HG03469 (cell line): Measurements from ENCODE around the gene GTPBP3.

ENCODE experiments used
- ATAC-seq: cut with Tn5 transposase; IDR thresholded peaks from one replicate; pipeline ENCODE4 v1.9.1; 2021; ENCODE audit warnings: mild to moderate bottlenecking, moderate library complexity, moderate number of reproducible peaks; ENCODE audit not compliant: unreplicated experiment

GTPBP3 gene

DNA sequence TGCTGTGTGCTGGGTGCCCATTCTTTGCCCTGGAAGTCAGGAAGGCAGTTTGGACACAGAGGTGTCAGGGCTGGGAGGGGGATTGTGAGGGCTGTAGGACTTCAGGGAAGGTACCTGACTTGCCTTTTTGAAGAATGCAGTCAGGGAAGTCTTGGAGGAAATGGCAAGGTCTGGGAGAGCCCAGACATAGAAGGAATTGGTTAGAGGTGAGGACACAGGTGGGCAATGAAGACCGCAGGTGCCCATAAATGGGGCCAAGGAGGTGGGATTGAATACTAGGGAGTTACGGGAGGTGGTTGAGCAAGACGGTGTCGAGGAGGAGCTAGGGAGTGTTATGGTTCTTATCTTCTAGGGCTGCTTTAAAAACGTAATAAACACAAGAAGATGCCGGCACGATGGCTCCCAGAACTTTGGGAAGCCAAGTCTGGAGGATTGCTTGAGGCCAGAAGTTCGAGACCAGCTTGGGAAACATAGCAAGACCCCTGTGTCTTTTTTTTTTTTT is 29.4 kb upstream of the GTPBP3 start:
- ATAC-seq = no peak

DNA sequence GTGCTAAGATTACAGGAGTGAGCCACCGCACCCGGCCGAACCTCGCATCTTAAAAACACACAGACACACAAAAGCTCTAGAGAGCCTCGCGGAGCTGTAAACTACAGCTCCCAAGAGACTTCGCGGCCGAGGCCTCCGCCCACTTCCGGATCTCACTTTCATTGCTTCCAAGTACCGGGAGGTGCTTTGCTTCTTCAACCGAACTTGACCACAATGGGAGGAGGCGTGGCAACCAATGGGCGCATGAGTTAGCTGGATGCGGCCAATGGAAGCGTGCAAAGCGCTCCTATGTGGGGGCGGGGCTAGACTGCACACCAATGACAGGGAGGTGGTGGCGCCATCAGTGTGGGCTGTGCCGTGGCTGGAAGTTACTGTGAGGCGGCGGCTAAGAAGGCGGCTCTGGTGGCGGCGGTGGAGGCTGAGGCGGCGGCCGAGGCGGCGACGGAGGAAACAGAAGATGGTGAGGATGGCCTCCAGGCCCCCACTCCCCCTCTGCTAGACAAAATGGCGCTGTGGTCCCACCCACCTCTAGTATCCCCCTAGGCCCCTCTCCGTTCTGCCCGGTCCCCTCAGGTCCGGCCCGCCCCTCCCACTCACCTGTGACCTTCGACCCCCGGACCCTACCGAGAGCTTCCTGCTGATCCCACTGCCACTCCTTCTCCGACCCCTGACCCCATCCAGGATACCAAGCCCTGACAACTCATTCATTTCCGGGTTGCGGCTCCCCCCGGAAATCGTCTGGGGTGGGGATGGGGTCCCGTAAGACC is 28.0 kb upstream of the GTPBP3 start, which contains the start of gene DDA1:
Gene DDA1, plus strand, starts transcription at position 366 of the 767 bp plus-strand sequence. Its CDS starts 92 bp downstream, at position 458.
- peak; percentile 32 for ATAC-seq

GRCh38 chr19:17309965-17310461 is 27.3 kb upstream of the GTPBP3 start:
- ATAC-seq = no peak

- no peak for ATAC-seq
These were observed 25.7 kb upstream of the GTPBP3 start for GRCh38 chr19:17311455-17312188.

DNA sequence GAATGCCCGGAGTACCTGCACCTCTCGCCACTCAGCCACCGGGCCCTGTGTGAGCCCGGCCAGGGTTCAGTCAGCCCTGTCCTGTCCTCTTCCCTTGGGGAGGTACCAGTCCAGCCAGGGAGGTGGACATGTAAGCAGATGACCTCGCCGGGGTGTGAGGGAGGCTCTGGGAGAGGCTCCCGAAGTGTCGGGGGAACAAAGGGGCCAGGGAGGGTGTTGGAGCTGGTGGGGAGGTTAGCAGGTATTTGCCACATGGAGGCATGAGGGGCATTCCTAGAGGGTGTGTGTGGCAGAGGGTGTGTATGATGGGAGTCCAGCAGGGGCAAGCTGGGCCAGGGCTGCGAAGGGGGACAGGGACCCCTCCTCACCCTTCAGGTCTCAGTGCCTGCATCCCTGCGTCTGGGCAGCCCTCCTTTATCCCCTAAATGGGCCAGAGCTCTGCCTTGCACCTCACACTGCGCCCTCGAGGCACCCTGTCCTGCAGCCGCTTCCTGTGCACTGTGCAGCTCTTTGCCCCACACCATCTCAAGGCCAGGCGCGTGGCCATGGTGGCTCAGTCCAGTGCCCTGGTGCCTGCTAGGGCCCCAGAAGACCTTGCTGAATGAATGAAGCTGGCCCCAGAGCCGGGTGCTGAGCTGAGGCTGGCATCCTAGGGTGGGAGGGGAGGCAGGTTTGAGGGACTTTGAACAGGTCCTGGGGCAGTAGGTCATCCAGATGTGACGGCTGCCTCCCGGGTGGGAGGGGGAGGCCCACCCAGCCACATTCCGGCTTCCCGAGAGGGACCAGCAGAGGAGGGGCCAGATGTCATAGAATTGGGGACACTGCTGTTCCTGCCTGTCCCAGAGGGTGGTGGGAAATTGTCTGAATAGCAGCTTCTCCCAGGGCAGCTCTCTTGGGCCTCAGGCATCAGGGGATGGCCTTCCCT is 24.9 kb upstream of the GTPBP3 start:
- ATAC-seq = no peak

DNA sequence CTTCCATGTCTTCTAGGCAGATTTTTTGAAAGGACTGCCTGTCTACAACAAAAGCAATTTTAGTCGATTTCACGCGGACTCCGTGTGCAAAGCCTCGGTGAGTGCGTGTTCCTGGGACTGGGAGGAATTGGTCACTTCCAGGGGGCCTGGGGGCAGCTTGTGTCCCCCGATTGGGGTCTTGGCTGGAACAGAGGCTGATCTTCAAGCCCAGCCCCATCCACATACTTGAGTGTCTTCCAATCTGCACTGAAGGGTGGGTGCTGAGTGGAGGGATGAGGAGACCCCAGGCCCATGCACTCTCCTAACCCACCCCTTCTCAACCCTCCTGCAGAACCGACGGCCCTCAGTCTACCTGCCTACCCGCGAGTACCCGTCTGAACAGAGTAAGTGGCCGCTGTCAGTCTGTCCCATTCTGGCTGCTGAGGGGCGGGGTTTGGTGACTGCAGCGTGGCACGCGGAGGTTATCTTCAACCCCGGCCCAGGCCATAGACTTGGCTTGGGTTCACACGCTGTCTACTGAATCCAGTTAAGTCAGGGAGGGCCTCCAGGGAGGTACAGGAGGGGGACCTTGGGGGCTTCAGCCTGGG is 23.3 kb upstream of the GTPBP3 start:
- ATAC-seq = no peak

GRCh38 chr19:17318966-17319365 is 18.4 kb upstream of the GTPBP3 start:
- no peak for ATAC-seq

DNA sequence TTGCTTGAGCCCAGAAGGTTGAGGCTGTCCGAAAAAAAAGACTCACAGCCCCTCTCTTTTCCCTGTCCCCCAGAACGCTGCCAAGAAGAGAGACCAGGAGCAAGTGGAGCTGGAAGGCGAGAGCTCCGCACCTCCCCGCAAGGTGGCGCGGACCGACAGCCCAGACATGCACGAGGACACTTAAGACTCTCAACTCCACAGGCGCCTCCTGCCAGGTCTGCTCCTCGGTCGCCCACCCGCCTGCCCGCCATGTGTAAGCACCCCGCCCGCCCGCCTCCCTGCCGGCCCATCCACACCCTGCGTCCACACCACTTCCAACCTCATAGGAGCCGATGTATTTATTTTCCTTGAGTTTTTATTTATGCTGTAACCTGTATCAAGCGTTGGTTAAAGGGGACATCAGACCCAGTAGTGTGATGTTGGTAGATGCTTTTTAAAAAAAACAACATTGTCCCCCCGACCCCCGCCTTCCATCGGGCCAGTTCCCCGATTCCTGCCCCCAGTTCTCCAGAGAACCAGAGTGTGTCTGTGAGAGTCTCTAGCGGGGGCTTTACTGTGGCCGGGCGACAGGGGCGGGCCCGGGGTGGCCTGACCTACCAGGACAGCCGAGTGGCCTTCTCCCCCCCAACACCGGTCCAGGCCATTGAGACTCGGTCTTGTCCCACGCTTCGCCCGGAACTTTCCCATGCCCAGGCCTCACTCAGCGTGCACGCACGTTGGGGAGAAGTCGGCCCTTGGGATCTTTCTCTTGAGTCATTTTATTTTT is 17.7 kb upstream of the GTPBP3 start:
- ATAC-seq = no peak

- no peak for ATAC-seq
These were observed 16.9 kb upstream of the GTPBP3 start for GRCh38 chr19:17320435-17320834.

DNA sequence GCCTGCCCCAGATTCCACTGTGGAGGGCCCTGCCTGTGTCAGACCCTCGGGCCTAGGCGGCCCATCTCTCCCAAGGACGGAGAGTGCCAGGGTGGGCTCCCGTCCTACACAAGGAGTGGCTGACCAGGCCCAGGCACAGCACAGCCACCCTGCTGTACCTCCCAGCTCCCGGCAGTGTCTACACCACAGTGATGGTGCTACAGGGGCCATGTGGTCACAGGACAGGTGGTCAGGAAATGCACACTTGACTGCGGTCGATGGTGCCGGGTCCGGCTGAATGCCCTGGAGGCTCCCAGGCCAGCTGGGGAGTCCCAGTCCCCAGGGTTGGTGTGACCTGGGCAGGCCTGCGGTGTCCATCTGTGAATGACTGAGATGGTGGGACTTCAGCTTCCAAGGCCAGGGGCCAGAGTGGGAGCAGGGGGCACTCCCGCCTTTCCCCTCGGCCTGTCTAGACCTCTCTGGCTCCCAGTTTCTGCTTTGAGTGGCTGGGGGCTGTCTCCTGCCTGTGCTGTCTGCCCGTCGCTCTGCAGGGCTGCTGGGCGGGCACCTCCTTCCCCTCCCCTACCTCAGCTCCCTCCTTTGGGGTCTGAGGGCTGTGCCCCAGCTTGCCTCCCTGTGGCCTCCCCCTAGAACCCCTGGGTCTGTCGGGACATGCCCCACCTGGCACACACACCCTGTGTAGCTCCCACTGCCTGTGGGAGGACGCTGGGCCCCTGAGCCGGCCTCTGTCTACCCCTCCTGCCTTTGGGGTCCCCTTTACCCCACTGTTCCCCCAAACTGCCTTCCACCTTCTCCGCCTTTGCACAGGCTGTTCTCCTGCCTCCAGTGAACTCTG is 15.5 kb upstream of the GTPBP3 start:
- no peak for ATAC-seq

- no peak for ATAC-seq
These were observed 14.5 kb upstream of the GTPBP3 start for GRCh38 chr19:17322854-17323253.

DNA sequence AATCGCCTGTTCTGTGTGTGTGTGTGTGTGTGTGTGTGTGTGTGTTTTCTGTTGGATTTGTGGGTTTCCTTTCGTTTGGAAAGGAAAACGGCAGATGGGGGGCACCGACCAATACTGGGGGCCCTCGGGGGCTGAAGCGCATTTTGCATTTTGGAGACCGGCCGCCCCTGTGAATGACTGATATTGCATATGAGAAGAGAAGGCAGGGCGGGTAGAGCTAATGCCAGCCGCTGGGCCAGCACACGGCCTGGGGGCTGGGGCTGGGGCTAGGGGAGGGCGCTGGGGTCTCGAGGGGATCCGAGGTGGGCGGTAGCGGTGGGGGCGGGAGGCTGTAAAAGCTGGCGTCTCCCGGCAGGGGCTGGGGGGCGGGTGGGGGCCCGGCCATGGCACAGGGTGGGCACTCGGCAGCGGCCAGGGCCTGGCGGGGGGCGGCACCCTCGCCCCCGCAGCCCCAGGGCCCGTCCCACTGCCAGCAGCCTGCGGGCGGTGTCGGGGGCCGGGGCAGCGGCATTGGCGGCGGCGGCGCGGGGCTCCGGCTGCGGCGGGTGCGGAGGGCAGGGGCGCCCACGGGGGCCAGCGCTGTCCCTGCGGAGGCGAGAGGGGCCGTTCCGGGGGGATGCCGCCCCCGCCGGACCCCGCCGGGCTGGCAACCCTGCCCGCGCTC is 13.9 kb upstream of the GTPBP3 start:
- no peak for ATAC-seq

- no peak for ATAC-seq
These were observed 13.4 kb upstream of the GTPBP3 start for GRCh38 chr19:17323964-17324332.

DNA sequence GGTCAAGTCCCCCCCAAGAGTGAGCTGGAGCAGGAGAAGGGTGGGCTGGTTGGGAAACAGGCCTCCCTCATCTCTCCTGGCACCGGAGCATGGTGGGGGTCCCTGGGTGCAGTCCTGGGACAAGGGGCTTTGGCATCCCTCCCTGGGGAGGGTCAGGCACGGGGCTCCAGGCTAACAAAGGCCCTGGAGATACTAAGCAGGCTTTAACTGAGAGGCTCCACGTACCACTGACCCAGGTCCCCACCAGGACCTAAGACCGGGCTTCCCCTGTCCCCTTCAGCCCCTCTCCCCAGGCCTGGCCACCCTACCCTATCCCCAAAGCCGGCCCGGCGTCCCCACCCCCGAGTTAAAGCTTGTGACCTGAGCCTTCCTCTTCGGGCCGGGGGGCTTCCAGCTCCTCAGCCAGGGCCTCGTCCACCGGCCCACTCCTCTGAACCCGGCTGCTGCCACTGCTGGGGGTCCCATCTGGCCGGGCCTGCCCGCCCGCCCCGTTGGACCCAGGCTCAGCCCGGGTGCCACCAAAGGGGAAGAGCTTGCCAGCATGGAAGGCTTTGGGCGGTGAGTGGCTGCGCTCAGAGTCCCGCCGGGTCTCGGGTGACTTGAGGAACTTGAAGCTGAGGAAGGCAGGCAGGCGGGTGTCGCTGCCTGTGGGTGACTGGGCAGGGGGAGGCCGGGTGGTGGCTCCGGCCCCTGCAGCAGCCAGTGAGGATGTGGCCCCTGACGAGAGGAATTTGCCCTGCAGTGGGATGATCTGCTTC is 12.8 kb upstream of the GTPBP3 start:
- ATAC-seq = no peak

GRCh38 chr19:17325133-17325532 is 12.2 kb upstream of the GTPBP3 start:
- ATAC-seq = no peak

DNA sequence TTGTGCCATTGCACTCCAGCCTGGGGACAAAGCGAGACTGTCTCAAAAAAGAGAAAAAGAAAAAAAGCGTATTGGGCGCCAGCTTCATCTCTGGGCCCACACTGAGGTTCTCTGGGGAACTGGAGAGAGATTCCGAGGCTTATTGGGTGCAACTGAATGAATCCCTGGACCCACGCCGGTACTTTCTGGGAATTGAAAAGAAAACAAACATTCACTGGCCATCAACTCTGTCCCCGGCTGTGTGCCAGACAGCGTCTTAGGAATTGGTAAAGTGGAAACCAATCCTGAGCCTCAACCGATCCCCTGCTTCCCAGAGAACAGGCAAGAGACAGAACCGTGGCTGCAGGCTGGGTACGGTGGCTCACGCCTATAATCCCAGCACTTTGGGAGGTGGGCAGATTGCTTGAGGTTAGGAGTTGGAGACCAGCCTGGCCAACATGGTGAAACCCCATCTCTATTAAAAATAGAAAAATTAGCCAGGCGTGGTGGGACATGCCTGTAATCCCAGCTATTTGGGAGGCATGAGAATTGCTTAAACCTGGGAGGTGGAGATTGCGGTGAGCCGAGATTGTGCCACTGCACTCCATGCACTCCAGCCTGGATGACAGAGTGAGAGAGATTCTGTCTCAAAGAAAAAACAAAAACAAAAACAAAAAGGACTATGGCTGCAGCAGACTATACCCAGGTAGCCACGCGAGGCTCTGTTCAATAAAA is 11.3 kb upstream of the GTPBP3 start:
- no peak for ATAC-seq

GRCh38 chr19:17326595-17326966 is 10.8 kb upstream of the GTPBP3 start:
- ATAC-seq = no peak
